ENCODE measurements around the gene FAM53B.

The FAM53B gene

DNA sequence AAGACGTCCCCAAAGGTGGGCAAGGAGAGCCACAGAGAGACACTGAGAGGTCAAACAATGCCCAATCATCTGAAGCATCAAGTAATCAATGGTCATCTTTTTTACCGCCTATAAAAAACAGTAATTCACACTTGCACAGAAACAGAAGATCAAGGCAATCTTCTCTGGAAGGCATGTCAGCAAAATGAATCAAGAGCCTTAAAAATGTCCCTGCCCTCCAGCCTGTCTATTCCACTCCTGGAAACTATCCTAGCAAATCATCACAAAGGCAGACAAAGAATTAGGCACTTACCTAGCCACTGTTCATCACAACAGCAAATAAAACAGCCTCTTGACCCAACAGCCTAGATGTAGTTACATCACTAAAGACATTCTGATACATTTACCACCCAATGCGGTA lies 48.9 kb downstream of the FAM53B start:
- no peak for DNase-seq

DNA sequence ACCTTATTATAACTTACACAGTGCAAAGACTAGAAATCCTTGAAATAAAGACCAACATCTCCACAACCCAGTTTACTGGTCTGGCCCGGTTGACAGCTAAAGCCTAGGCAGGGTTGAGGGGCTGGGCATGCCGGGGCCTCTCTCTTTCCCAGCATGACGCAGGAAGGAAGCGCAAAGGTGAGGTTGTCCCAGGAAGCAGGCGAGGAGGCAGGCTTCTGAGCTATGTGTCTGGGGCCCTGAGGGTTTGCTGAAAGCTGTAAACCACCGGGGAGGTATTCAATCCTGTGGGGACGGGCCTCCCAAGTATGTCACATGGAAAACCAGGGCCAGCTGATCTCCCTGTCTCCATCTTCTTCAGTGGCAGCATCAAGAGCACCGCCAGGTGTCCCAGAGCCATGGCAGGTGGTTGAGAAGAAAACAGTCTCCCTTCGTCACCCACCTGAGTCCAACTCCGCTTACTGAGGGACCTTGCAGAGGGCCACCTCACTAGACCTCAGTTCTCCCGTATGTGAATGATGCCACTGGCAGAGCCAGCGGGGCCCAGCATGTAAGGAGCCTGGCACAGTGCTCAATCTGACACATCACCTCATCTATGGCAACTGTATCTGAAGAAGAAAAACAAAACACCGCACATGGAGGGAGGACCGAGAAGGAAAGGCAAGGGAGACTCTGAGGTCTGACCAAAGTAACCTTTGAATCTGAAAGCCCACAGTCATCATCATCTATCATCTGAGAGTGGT lies 49.5 kb downstream of the FAM53B start:
- DNase-seq = no peak

DNA sequence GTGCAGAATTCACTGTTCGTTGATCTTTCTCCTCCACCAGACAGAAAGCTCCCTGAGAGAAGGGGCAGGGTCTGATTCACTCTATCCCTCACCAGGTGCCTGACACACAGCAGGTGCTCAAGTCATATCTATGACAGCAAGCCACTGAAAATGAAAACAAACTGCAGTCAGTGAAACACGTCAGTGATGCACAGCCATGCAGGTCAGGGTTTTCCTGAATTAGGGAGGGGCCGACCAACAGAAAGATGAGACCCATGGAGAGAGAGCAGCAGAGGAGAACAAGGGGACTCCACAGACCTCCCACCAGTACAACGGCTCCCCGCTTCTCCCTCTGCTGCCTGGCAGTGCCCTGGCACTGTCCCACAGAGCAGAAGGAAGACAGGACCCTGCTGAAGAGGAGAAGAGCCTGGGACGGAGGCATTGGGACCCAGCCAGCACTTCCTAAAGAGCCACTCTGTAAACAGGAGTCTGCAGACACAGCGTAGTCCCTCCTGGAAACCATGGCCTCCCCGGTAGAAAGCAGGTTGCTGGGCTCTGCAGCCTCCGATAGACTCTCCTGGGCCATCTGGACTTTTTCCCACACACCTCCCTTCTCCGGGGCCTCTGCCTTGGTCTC lies 50.3 kb downstream of the FAM53B start:
- no peak for DNase-seq

DNA sequence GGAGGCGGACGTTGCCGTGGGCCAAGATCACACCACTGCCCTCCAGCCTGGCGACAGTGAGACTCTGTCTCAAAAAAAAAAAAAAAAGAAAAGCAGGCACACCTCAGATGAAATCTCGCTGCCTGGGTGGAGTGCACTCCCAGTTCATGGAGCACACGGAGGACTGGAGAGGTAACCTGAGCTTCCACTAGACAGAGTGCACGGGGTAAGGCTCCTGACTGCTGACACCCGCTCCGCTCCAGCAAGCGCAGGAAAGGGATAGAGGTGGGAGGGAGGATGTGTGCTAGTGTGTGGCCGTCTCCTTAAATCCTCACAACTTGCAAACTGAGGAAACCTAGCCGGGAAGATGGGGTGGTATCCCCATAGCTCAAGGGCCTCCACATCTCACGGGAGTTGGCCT lies 50.8 kb downstream of the FAM53B start:
- DNase-seq = no peak

DNA sequence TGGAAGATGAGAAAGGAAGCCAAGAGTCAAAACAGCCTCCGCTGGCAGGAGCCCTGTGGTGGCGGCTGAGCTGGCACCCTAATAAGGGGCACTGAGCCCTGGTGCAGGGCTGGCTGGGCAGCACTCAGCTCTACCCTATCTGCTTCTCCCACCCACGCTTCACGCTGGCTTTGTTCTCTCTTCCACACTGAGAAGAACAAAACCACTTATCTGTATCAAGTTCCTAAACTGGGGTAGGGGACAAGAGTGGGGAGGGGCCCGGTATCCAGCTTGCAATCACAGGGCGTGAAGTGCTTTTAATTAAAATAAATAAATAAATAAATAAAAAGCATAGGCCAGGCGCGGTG lies 52.1 kb downstream of the FAM53B start:
- DNase-seq = no peak

GRCh38 chr10:124691421-124692099 lies 52.6 kb downstream of the FAM53B start:
- no peak for DNase-seq

DNA sequence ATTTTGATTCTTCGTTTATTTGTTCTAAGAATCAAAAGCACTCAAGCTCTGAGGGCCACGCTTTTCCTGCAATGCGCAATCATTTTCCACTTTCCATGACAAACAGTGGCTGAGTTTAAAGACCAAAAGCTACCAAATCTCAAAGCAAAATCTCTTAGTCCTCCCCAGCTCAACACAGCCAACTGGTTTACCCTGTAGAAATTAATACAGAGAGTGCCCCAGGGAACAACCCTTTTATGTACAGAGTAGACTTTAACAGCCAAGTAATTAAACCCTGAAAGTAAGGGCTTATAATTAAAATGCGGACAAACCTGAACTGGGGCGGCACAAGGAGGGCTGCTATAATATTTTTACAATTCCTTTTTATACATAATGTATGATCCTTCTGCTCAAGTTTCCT lies 53.2 kb downstream of the FAM53B start:
- no peak for DNase-seq

- DNase-seq = no peak
Observed at GRCh38 chr10:124689911-124690498, 54.2 kb downstream of the FAM53B start.

DNA sequence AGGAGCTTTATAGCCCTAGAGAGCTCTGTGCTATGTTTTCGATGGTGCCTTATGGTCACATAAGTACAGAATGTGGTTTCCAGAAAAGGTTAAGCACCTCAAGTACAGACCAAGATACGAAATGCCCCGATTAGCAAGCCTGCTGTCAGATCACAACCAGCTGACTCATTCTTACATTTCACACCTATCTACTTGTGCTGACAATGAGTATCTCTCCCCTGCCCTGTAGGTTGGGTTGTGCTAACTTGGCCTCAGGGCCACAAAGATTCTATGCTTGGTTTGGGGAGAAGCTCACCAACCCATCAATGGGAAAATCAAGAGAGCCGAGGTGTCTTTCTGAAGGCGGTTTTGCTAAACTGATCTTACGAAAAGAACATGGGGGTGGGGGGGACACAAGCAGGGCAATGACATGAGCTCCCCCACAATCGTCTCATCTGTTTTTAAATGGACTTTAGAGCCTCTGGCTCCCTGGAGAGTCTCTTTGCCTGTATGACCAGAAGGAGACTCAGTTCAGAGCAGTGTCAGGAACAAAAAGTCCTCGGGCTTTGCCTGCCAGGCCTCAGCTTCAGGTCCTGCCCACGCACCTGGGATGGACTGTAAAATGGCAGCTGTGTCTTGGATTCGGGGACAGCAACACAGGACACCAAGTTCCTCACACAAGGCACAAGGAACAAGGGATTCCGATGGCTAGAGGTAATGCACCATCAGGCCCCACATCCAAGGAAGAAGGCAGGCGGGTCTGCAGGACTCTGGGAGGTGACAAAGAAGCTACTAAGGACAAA lies 55.1 kb downstream of the FAM53B start:
- DNase-seq = peak; percentile 49

- DNase-seq = no peak
Observed at GRCh38 chr10:124688386-124688785, 55.8 kb downstream of the FAM53B start.

- DNase-seq = no peak
Observed at GRCh38 chr10:124686707-124687376, 57.3 kb downstream of the FAM53B start.

GRCh38 chr10:124685261-124685660 lies 58.9 kb downstream of the FAM53B start:
- DNase-seq = no peak

GRCh38 chr10:124683814-124684213 lies 60.4 kb downstream of the FAM53B start:
- no peak for DNase-seq

DNA sequence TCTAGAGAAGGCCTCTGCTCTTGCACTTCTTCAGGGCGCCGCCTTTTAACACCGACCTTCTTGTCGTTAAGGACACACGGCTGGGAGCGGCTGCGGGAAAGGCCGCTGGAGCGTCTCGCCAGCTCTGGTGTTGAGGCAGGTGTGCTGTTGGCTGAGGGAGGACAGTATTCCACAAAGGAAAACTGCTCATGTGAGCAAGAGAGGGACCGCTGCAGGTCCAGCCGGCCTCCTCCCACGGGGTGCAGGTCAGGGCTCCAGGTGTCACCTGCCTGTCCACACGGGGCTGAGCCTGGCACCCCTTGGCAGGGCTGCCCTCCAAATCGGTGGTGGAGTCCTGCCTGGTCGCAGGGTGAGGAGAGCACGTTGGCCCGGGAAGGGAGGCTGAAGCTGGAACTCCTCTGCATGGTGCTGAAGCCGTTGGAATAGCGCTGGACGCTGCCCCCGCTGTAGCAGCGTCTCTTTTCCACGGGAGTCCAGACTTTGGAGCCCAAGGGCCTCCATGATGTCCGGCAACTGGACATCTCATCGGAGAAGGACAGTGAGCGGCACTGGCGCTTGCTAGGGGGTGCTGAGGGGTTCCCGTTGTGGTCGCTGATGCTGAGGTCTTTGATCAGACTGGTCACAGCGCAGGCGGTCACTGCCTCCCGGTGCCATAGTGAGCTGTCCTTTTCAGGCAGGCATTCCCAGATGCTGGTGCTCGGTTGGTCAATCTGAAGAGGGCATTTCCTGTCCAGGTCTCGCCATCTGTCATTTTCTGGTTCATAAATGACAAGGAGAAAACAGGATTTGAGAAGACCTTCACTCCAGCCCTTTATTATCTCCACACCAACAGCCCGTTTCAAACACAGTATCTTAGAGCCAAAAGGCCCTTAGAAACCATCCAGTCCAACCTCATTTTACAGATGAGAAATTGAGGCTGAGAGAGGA lies 62.3 kb downstream of the FAM53B start:
- no peak for DNase-seq

DNA sequence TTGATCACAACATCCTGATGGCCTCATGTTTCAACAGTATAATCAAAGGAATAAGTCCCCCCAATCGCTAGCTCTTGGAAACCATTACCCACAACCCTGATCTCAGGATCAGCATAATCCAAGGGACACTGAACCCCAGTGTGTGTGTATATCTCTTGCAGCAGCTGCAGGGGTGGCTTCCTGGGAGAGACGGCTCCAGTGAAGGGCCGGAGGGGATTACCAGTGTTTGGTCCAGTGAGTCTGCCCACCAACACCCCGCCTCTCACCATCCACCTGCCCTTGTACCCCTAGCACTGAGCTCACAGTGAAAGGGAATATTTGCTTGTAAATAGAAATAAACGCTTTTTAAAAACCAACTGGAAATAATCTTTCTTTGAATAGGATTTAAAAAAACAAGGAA lies 63.1 kb downstream of the FAM53B start:
- DNase-seq = no peak

- DNase-seq = no peak
Observed at GRCh38 chr10:124680675-124681074, 63.5 kb downstream of the FAM53B start.

- no peak for DNase-seq
Observed at GRCh38 chr10:124679401-124679800, 64.8 kb downstream of the FAM53B start.

GRCh38 chr10:124678557-124679240 lies 65.5 kb downstream of the FAM53B start:
- DNase-seq = peak; percentile 32

GRCh38 chr10:124677749-124678556 lies 66.2 kb downstream of the FAM53B start:
- DNase-seq = no peak

GRCh38 chr10:124677293-124677699 lies 66.9 kb downstream of the FAM53B start:
- DNase-seq = no peak

All from activated naive CD4-positive, alpha-beta T cell treated with anti-CD3 and anti-CD28 coated beads, Interleukin-2, amount 50 U/mL, for 16 hours (primary cell).